Adrenal gland (tissue), 5 donors: ENCODE measurements around the gene RNF207.

Experiments
- CTCF ChIP-seq, 6 experiments: fragments of 450-650 bp in 4 of 6; fragments of 200-600 bp in 2 of 6; sonication (generic) in 1 of 6; IDR thresholded peaks; 1 replicate in 5 of 6; 2 replicates in 1 of 6; pipeline versions ENCODE4 v1.5.1 to v1.8.0; 2016 to 2021; ENCODE audit warnings: antibody characterized with exemption in 6 of 6, mild to moderate bottlenecking in 2 of 6, moderate library complexity in 1 of 6
- POLR2A ChIP-seq, 2 donors: fragments of 450-650 bp; IDR thresholded peaks; one replicate each; pipeline ENCODE4 v1.6.1; 2017; ENCODE audit warnings: antibody characterized with exemption in 2 of 2, mild to moderate bottlenecking in 2 of 2, moderate library complexity in 1 of 2
- donor health status: DM: no; HTN: no; CAD: no.

GRCh38 chr1:6251681-6252373 lies 45.9 kb downstream of the RNF207 start:
- TF ChIP-seq CTCF (IDR thresholded peaks at IDR 0.05) (no peak), POLR2A (IDR thresholded peaks at IDR 0.05) (no peak)
